Hepatocyte (in vitro differentiated cells): Measurements from ENCODE around the gene RGCC.

Experiments used
- CTCF ChIP-seq: fragments of 200-600 bp; sonication (generic); IDR thresholded peaks from 2 replicates; pipeline ENCODE4 v1.5.1; 2016; ENCODE audit warnings: antibody characterized with exemption, mild to moderate bottlenecking; ENCODE audit not compliant: poor library complexity
- EZH2 ChIP-seq: fragments of 200-600 bp; sonication (generic); IDR thresholded peaks from 2 replicates; pipeline ENCODE4 v1.6.1; 2016; ENCODE audit warnings: antibody characterized with exemption, mild to moderate bottlenecking, borderline replicate concordance

- TF ChIP-seq EZH2 (no peak), CTCF (no peak)
These were observed 43.5 kb upstream of the RGCC start for GRCh38 chr13:41413872-41414271.
